Astrocyte of the spinal cord (primary cell): ENCODE results near the gene PLIN3.

ENCODE experiments used
- DNase-seq: peaks from one replicate; pipeline ENCODE4 v3.0.0; 2011; ENCODE audit warnings: low read depth, low spot score
- H3K4me3 ChIP-seq: 2 replicates; pipeline ENCODE4 v1.5.1; 2011; ENCODE audit warnings: low read depth, mild to moderate bottlenecking, low read length, moderate library complexity
- CTCF ChIP-seq: IDR thresholded peaks from 2 replicates; pipeline ENCODE4 v1.5.1; 2012; ENCODE audit warnings: low read depth, mild to moderate bottlenecking, low read length, inconsistent platforms
- in situ Hi-C: cut with HindIII; loops from 2 replicates; pipeline ENCODE4 v1.10.0; 2017; ENCODE audit warnings: low sequenced_read_pairs

PLIN3 gene, protein sequence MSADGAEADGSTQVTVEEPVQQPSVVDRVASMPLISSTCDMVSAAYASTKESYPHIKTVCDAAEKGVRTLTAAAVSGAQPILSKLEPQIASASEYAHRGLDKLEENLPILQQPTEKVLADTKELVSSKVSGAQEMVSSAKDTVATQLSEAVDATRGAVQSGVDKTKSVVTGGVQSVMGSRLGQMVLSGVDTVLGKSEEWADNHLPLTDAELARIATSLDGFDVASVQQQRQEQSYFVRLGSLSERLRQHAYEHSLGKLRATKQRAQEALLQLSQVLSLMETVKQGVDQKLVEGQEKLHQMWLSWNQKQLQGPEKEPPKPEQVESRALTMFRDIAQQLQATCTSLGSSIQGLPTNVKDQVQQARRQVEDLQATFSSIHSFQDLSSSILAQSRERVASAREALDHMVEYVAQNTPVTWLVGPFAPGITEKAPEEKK

DNA sequence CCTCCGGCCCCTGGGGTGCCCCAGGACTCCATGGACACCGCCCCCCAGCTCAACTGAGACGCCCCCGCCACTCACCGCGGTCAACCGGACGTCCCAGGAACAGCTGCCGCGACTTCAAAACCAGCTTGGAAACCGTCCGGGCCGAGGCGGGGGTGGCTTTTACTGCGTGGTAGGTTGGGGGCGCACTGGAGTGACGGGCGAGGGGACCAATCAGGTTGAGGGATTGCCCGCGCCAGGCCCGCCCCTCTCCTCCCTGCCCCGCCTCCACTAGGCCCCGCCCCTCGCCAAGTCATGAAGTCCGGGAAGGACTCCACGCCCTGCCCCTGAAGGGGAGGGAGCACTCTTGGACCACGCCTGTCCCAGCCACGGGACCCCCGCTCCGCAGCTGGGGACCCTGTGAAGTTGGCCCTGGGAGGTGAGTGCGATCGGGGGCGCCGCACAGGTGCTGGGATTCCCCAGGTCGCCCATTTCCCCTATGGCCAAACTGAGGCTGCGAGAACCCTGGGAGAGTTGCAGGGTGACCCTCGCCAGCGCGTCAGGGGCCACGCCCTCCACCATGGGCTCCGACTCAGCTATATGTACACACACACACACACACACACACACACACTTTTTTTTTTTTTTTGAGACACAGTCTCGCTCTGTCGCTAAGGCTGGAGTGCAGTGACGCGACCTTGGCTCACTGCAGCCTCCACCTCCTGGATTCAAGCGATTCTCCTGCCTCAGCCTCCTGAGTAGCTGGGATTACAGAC lies at the start of gene PLIN3:
Gene PLIN3 (minus strand): TSS at position 134 of the 752 bp plus-strand sequence. CDS start 6,273 bp downstream, outside the sequence.
- in situ Hi-C loops = no loop called here
- DNase-seq = peak; percentile 97
- TF ChIP-seq CTCF = no peak
- peak within 1 kb of the TSS; percentile 93 for H3K4me3 ChIP-seq

DNA sequence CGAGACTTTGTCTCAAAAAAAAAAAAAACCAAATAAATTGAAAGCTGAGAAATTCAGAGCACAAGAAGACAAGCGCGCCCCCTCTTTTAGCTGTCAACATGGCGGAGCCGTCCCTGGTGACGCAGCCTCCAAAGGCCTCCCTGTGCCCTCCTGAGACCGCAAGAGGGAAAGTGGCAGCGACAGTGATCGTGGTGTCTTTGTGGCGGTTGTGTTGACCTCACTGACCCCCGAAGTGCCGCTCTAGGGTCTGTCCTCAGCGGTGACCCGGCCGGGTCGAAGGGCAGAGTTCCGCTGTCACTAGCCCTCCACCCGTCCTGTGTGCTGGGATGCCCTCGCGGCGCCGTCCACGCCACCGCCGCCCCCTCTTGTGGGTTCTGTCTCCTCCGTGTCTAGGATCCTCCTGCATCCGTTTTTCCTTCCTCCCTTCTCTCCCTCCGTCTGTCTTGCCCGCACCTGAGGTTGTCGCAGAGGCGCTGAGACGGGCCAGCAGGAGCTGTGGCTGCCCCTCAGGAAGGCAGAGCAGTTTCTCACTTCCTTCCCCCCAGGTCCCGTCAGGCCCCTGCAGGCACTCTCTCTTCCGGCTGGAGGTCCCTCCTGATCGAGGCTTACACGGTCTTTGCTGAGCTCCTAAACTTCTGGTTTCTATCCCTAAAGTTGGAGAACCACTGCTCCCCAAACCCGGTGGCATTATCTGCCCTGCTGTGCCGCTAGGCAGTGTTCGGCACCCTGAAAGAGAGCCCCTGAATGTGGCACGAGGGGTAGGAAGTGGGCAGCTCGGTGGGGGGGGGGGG lies 49.0 kb upstream of the PLIN3 start:
- no peak for TF ChIP-seq CTCF
- no peak overlapping the region for H3K4me3 ChIP-seq
- in situ Hi-C loops = no loop called here
- no peak for DNase-seq

DNA sequence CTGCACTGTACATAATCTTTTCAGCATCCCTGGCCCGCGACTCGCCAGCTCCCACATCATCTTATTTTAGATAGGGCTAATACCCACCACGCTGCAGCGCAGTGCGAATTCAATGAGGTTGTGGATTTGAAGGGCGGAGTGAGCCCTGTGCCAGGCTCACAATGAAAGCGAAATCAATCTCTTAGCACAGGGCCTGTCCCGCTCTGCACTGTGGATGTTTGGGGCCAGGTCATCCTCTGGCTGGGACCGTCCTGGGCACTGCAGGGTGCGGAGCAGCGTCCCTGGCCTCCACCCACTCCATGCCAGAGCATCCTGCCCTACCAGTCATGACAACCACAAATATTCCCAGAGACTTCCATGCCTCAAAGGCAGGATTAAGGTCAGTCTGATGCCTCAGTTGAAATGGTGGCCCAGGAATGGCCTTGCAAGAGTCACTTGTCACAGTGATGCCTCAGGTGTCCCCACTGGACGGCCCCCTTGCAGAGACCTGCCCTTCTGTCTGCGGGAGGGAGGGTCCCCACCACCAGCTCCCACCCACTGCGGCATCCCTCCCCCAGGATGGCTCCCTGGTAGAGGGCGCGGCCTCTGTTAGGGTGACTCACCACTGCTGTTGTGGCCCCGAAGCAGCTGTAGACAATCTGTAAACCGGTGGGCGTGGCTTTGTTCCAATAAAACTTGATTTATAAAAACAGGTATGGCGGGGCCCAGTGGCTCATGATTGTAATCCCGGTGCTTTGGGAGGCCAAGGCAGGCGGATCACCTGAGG lies 47.5 kb upstream of the PLIN3 start:
- in situ Hi-C loops = no loop called here
- no peak overlapping the region for H3K4me3 ChIP-seq
- DNase-seq = peak; percentile 84
- TF ChIP-seq CTCF = no peak

DNA sequence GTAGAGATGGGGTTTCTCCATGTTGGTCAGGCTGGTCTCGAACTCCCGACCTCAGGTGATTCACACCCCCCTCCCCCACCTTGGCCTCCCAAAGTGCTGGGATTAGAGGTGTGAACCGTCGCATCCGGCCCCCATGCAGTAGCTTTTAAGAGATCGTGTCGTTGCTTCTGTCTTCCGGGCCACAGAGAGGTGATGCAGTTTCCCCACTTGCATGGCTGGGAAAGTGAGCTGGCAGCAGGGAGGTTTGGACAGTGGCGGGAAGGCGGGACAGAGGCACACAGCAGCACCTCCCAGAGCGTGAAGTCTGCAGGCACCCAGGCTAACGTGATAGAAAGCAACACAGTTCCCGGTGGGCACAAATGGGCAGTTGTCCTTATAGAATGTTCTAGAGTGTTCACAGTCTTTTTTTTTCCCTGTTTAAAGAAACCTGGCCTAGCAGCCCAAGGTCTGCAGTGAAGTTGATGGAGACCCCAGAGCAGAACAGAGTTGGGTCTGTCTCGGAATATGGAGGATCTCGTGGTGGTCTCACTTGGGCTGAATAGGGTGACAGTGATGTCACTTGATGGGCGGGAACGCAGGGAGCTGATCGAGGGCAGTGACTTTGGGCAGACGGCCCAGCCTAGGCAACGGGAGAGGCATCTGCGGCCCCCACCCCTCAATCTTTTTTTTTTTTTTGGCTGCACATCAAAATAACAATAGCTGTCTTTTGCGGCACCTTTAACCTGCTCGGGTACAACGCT lies 46.7 kb upstream of the PLIN3 start:
- in situ Hi-C loops = no loop called here
- no peak overlapping the region for H3K4me3 ChIP-seq
- no peak for DNase-seq

More for the DNA sequence above, 46.7 kb upstream of the PLIN3 start:
- TF ChIP-seq CTCF = no peak
